MCF 10A (cell line): ENCODE results near the gene SULT4A1. TPM values are rescaled to one million over a fixed set of nuclear protein-coding genes. Genes with fewer than 3 reads are reported as not detected.

Experiments
- BruUV-seq: library from RNA; stranded (reverse); fragments of 400-500 nt; replicated peaks from 2 replicates; lab custom pipeline; 2021; lab: Mats Ljungman, UMichigan
- CTCF ChIA-PET: fragments of 300-600 bp; sonication (Branson Sonifier 250); formaldehyde crosslinking; extraction: SDS; loops from one replicate; lab custom pipeline; 2021; ENCODE audit warnings: antibody characterized with exemption, inconsistent platforms; lab: Yijun Ruan, JAX
- POLR2A ChIA-PET: fragments of 300-600, 350-650 bp; sonication (Branson Sonifier 250); formaldehyde crosslinking; extraction: SDS; loops from one replicate; lab custom pipeline; 2020; ENCODE audit warnings: antibody characterized with exemption, inconsistent platforms; lab: Yijun Ruan, JAX
- DNase-seq: peaks from one replicate; pipeline ENCODE4 v3.0.0-alpha.2; 2018; ENCODE audit not compliant: unreplicated experiment
- H3K27ac Mint-ChIP-seq: one replicate; pipeline ENCODE4 v1.8.0; 2022; ENCODE audit warnings: mild to moderate bottlenecking, low read depth, mixed read lengths; ENCODE audit not compliant: unreplicated experiment
- H3K27me3 Mint-ChIP-seq: one replicate; pipeline ENCODE4 v1.8.0; 2022; ENCODE audit warnings: mixed read lengths; ENCODE audit not compliant: insufficient read depth, unreplicated experiment
- H3K36me3 Mint-ChIP-seq: one replicate; pipeline ENCODE4 v1.8.0; 2022; ENCODE audit warnings: mild to moderate bottlenecking, moderate library complexity, mixed read lengths; ENCODE audit not compliant: insufficient read depth, unreplicated experiment
- H3K4me1 Mint-ChIP-seq: one replicate; pipeline ENCODE4 v1.8.0; 2022; ENCODE audit warnings: mixed read lengths; ENCODE audit not compliant: insufficient read depth, unreplicated experiment
- H3K4me3 Mint-ChIP-seq: one replicate; pipeline ENCODE4 v1.8.0; 2022; ENCODE audit warnings: mild to moderate bottlenecking, moderate library complexity, mixed read lengths; ENCODE audit not compliant: unreplicated experiment
- H3K9me3 Mint-ChIP-seq: one replicate; pipeline ENCODE4 v1.8.0; 2022; ENCODE audit warnings: mixed read lengths; ENCODE audit not compliant: unreplicated experiment
- intact Hi-C: fragments of 100-400 bp; cut with micrococcal nuclease; formaldehyde crosslinking; loops from 2 replicates; pipeline ENCODE4 v1.14.1; 2022
- total RNA-seq: library from RNA; stranded (reverse); gene quantifications from 2 replicates; pipeline ENCODE4 v1.2.3, GENCODE V29; 2022
- TF ChIP-seq, protein P1 (sequence below): fragments of 200-600 bp; IDR thresholded peaks from one replicate; pipeline ENCODE4 v1.8.0; 2022; ENCODE audit warnings: antibody characterized with exemption, mild to moderate bottlenecking; ENCODE audit not compliant: unreplicated experiment

Gene SULT4A1
- total RNA-seq, 1 experiment from 2014 or later, result not detected

DNA sequence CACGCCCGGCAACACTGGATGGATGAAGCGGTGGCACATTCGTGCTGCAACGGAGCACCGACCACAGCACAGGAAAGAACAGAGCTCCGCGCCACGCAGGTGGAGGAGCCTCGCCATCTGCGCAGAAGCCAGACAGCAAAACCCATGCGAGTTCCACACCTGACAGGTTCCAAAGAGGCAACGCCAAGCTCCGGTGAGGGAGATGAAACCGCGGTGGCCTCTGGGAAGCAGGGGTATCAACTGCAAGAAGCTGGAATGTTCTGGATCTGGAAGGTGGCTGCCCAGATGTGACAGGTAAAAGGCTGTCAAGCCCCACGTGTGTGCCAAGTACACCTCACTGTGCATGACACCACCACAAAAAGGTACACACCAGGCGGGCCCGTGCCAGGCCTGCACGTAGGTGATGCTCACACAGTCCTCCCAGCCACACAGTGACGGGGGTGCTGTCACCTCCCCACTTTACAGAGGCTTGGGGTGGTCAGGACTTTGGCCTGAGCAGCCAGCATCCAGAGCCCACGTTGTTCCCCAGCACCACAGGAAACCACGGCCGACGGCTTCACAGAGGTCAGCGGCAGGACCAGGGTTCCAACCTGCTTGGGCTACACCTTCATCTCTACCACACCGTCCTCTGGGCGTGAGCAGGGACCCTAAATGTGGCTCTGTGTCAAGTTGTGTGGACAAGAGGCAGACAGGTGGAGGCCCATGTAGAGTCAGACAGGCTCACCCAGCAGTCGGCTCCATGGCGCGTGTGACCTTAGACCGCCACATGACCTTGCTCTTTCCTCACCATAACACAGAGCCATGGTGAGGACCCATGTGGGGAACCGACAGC lies 30.5 kb downstream of the SULT4A1 start:
- Mint-ChIP-seq H3K4me3 (no peak overlapping the region), H3K27me3 (peaks cover 26% of the 10 kb centered on the region), H3K36me3 (no peaks in the 10 kb centered on the region), H3K27ac (no peak overlapping the region), H3K4me1 (no peaks in the 10 kb centered on the region), H3K9me3 (no peaks in the 10 kb centered on the region)
- ChIA-PET CTCF (no interaction called here), POLR2A (interaction anchor here (0.6 kb wide), 1 partner anchor 9 kb away, joined by 3 read pairs; no protein-coding TSS in a partner anchor)
- TF ChIP-seq, protein P1, sequence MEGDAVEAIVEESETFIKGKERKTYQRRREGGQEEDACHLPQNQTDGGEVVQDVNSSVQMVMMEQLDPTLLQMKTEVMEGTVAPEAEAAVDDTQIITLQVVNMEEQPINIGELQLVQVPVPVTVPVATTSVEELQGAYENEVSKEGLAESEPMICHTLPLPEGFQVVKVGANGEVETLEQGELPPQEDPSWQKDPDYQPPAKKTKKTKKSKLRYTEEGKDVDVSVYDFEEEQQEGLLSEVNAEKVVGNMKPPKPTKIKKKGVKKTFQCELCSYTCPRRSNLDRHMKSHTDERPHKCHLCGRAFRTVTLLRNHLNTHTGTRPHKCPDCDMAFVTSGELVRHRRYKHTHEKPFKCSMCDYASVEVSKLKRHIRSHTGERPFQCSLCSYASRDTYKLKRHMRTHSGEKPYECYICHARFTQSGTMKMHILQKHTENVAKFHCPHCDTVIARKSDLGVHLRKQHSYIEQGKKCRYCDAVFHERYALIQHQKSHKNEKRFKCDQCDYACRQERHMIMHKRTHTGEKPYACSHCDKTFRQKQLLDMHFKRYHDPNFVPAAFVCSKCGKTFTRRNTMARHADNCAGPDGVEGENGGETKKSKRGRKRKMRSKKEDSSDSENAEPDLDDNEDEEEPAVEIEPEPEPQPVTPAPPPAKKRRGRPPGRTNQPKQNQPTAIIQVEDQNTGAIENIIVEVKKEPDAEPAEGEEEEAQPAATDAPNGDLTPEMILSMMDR, result no peak
- intact Hi-C loops, result no loop called here
- BruUV-seq, result no TSS peak
- DNase-seq, result no peak

DNA sequence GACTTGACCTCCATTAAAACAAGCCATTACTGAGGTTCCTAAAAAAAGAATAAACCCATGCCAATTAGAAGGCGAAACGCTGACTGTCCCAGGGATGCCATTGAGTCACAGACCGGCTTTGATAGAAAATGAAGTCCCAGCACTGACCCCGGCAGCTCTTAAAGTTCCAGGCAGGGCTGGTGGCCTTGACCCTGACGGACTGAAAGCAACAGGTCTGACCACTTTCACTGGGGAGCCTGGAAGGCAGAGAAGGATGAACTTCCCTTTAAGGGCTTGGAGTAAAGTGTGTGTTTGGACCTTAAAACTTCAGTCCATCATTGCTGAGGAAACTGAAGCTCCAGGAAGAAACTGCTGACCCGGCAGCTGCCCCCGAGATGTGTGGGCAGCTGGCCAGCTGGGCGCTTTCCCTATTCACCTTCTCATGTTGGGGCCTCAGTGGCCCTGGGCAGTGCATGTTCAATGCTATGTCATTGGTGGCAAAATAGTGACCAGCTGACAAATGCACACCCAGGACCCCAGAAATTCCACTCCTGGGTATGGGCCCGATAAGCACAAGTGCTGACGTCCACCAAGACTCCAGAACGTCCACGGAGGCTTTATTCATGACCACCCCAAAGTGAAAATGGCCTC lies 31.3 kb downstream of the SULT4A1 start:
- TF ChIP-seq, protein P1, result no peak
- ChIA-PET CTCF (interaction anchor here (1.7 kb wide), 1 partner anchor 443 kb away, joined by 4 read pairs; no protein-coding TSS in a partner anchor), POLR2A (no interaction called here)
- no peak for DNase-seq
- no peak overlapping the region for H3K27ac Mint-ChIP-seq
- peaks cover 30% of the 10 kb centered on the region for H3K27me3 Mint-ChIP-seq
- no peaks in the 10 kb centered on the region for H3K36me3 Mint-ChIP-seq
- no peaks in the 10 kb centered on the region for H3K9me3 Mint-ChIP-seq
- H3K4me3 Mint-ChIP-seq, result no peak overlapping the region
- H3K4me1 Mint-ChIP-seq, result no peaks in the 10 kb centered on the region
- no TSS peak for BruUV-seq
- intact Hi-C loops, result no loop called here

DNA sequence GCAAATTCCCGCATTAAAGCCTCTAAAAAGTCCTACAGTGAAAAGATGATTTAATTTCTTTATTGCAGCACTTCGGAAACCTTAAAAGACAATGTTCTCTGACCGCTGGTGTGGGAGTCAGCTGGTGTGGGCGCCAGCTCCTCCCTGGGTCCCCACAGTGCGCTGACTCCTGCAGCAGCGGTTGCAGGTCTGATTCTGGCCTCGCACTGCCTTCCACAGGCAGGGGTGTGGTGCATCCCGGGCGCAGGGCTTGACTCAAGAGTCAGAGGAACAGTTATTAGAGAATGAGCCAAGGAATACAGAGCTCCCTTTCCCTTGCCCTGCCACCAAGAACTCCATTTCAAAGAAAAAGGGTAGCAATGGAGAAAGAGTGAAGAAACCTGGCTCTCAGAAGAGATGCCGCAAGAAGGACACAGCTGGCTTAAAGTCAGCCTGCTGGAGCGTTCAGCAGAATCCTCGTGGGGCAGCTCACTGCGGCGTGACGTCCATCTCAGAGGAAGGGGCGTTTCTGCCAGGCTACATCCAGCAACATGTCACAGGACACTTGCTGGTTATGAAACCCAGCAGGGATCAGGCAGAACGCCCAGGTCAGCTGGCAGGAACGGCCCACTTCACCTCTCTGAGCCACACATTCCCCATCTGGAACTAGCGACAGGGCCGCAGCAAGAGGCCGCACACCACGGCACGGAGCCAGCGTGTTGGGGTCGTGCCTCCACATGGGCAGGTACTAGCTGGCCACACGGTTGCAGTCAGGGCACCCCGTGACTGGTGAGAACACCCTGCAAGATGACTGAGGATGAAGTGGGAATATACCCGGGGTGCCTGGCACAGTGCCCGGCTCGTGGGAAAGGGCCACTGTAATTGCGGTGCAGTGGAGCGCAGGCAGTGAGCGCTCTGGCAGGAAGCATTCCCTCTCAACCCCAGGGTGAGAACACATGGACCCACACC lies 32.1 kb downstream of the SULT4A1 start:
- CTCF ChIA-PET, result interaction anchor here (0.6 to 1.7 kb wide), 2 partner anchors 35 to 442 kb away, joined by 4 to 5 read pairs; no protein-coding TSS in a partner anchor
- H3K27ac Mint-ChIP-seq, result no peak overlapping the region
- no TSS peak for BruUV-seq

More for the DNA sequence above, 32.1 kb downstream of the SULT4A1 start:
- Mint-ChIP-seq H3K27me3 (peaks cover 30% of the 10 kb centered on the region), H3K36me3 (no peaks in the 10 kb centered on the region), H3K4me1 (no peaks in the 10 kb centered on the region), H3K9me3 (no peaks in the 10 kb centered on the region), H3K4me3 (no peak overlapping the region)
- intact Hi-C loops, result loop anchor here (10.0 kb wide), 2 partner anchors 555 to 795 kb away; no protein-coding TSS in a partner anchor
- TF ChIP-seq, protein P1, result no peak
- DNase-seq, result no peak
- POLR2A ChIA-PET, result interaction anchor here (0.7 kb wide), 1 partner anchor 666 kb away, joined by 5 read pairs; no protein-coding TSS in a partner anchor
